Measurements from ENCODE around the gene LARP4B. TPM values are rescaled to one million over a fixed set of nuclear protein-coding genes. Genes with fewer than 3 reads are reported as not detected.

LARP4B gene
- total RNA-seq, 4 donors from 2014 or later = 51.2 to 60.8 (median 56.5) TPM

DNA sequence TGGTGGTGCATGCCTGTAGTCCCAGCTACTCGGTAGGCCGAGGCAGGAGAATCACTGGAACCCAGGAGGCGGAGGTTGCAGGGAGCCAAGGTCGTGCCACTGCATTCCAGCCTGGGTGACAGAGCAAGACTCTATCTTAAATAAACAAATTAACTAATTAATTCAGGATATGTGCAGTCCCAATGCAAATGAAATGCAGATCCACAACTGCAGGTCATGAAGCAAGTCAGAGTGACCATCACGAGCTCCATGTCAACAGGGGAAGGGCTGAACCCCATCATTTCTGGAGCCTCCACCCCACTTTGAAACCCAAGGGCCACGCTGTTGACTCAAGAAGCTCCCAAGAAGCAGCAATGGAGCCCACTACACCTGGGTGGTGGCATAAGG lies 115.4 kb downstream of the LARP4B start:
- no peak for TF ChIP-seq CTCF (IDR thresholded peaks at IDR 0.05; ENCODE audit: low read depth)

DNA sequence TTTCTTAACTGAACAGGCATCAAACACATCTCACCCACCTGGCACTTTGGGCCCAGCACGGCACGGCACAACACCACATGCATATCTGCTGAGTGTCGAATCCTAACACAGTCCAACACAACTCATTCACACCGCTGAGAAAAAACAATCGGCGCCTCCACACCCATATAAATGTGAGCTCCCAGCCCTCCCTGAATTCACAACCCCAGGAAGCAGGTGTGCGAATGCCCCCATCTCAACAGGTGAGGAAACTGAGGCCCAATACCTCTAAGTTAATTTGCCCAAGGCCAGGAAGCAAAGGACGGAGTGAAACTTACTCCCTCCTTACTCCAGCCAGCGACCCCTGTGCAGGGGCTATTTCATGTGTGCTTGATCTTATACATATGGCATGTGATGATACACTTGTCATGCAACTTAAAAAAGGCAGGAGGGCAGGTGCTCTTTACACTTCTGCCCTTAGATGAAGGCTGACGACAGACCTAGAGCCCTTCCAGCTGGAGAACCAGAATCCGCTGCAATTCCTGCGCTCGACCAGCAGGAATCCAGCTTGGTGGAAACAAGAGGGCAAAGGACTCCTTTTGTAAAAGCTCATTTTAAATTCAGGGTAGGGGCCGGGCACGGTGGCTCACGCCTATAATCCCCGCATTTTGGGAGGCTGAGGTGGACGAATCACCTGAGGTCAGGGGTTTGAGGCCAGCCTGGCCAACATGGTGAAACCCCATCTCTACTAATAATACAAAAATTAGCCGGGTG lies 116.0 kb downstream of the LARP4B start:
- no peak for TF ChIP-seq CTCF (IDR thresholded peaks at IDR 0.05; ENCODE audit: low read depth)

GRCh38 chr10:814536-815302 lies 116.8 kb downstream of the LARP4B start:
- TF ChIP-seq CTCF (IDR thresholded peaks at IDR 0.05; ENCODE audit: low read depth) = no peak

GRCh38 chr10:813286-813685 lies 118.2 kb downstream of the LARP4B start:
- no peak for TF ChIP-seq CTCF (IDR thresholded peaks at IDR 0.05; ENCODE audit: low read depth)

GRCh38 chr10:812787-813186 lies 118.7 kb downstream of the LARP4B start:
- no peak for TF ChIP-seq CTCF (IDR thresholded peaks at IDR 0.05; ENCODE audit: low read depth)

DNA sequence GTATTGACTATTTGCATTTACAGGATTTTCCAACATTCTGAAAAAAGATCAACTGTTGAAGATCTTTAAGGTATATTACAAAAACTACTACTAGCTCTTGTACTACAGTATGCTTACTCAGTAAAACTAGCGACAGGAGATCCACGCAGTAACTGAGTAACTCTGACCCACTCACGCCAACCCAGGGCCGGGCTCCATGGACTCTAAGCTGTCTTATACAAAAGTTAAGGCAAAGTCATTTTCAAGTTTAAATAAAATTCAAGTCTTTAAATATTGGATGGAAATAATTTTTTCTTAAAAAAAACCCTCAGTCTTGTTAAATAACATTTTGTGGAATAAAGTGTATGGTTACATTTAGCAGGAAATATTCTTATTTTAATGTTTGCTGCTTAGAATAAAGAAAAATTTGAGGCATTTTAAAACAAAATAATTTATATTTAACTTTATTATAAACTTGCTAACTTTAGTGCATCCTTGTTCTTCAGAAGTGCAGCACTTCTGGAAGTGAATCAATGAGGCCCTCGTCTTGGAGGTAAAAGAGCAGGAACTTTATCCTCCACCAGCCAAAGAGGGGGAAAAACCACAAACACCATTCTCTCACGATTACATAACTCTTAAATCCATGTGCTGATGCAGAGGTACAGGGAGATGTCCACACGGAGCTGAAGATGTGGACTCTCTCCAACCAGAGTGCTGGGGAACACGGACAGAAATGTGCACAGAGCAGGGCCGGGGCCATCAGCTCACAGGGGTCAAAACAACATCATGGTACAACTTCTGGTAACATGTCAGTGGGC lies 119.9 kb downstream of the LARP4B start:
- TF ChIP-seq CTCF (IDR thresholded peaks at IDR 0.05; ENCODE audit: low read depth) = no peak

All from subcutaneous adipose tissue (tissue), 4 donors.